GM21619 (cell line): ENCODE results near the gene TRABD2B.

Experiments used
- ATAC-seq: cut with Tn5 transposase; IDR thresholded peaks from one replicate; pipeline ENCODE4 v1.9.1; 2021; ENCODE audit not compliant: unreplicated experiment

Gene TRABD2B

GRCh38 chr1:47993881-47994625, 3.1 kb downstream of the TRABD2B start:
- no peak for ATAC-seq

- no peak for ATAC-seq
Observed at GRCh38 chr1:47993416-47993740, 3.8 kb downstream of the TRABD2B start.

GRCh38 chr1:47992720-47993415, 4.3 kb downstream of the TRABD2B start:
- no peak for ATAC-seq

- no peak for ATAC-seq
Observed at GRCh38 chr1:47991673-47992072, 5.5 kb downstream of the TRABD2B start.

- no peak for ATAC-seq
Observed at GRCh38 chr1:47991187-47991586, 6.0 kb downstream of the TRABD2B start.

GRCh38 chr1:47990286-47990685, 6.9 kb downstream of the TRABD2B start:
- ATAC-seq: no peak

GRCh38 chr1:47987601-47988000, 9.6 kb downstream of the TRABD2B start:
- ATAC-seq: no peak

- no peak for ATAC-seq
Observed at GRCh38 chr1:47986761-47987200, 10.4 kb downstream of the TRABD2B start.

GRCh38 chr1:47985018-47985417, 12.2 kb downstream of the TRABD2B start:
- ATAC-seq: no peak

GRCh38 chr1:47984175-47984789, 12.9 kb downstream of the TRABD2B start:
- ATAC-seq: no peak

- no peak for ATAC-seq
Observed at GRCh38 chr1:47983691-47984090, 13.5 kb downstream of the TRABD2B start.

GRCh38 chr1:47981667-47982350, 15.4 kb downstream of the TRABD2B start:
- no peak for ATAC-seq

- ATAC-seq: no peak
Observed at GRCh38 chr1:47980501-47980900, 16.7 kb downstream of the TRABD2B start.

- ATAC-seq: no peak
Observed at GRCh38 chr1:47979724-47980123, 17.5 kb downstream of the TRABD2B start.

- no peak for ATAC-seq
Observed at GRCh38 chr1:47978486-47978885, 18.7 kb downstream of the TRABD2B start.

- no peak for ATAC-seq
Observed at GRCh38 chr1:47976728-47977127, 20.5 kb downstream of the TRABD2B start.

- no peak for ATAC-seq
Observed at GRCh38 chr1:47976267-47976666, 20.9 kb downstream of the TRABD2B start.

- ATAC-seq: no peak
Observed at GRCh38 chr1:47975302-47975921, 21.8 kb downstream of the TRABD2B start.

GRCh38 chr1:47972864-47973432, 24.2 kb downstream of the TRABD2B start:
- no peak for ATAC-seq

- no peak for ATAC-seq
Observed at GRCh38 chr1:47971385-47972160, 25.6 kb downstream of the TRABD2B start.
